AG10803 (cell line): ENCODE results near the gene IGFBP4.

Experiments used
- DNase-seq: peaks from one replicate; pipeline ENCODE4 v3.0.0; 2010; ENCODE audit warnings: low read depth
- H3K4me3 ChIP-seq: 2 replicates; pipeline ENCODE4 v1.5.1; 2011; ENCODE audit warnings: mild to moderate bottlenecking, low read length, control low read depth
- CTCF ChIP-seq: conservative IDR thresholded peaks from 2 replicates; pipeline ENCODE4 v1.5.1; 2011; ENCODE audit warnings: mild to moderate bottlenecking, low read length, control low read depth, inconsistent platforms

Gene IGFBP4

GRCh38 chr17:40431231-40431602 is 12.0 kb upstream of the IGFBP4 start:
- no peak for TF ChIP-seq CTCF
- DNase-seq: no peak
- no peak overlapping the region for H3K4me3 ChIP-seq

- TF ChIP-seq CTCF: no peak
- H3K4me3 ChIP-seq: no peak overlapping the region
- peak; percentile 42 for DNase-seq
These were observed 10.3 kb upstream of the IGFBP4 start for GRCh38 chr17:40432864-40433528.

- H3K4me3 ChIP-seq: no peak overlapping the region
- DNase-seq: no peak
- peak; percentile 55 for TF ChIP-seq CTCF
These were observed 9.5 kb upstream of the IGFBP4 start for GRCh38 chr17:40433551-40434415.

GRCh38 chr17:40436636-40437035 is 6.6 kb upstream of the IGFBP4 start:
- DNase-seq: no peak
- TF ChIP-seq CTCF: no peak
- H3K4me3 ChIP-seq: no peak overlapping the region

GRCh38 chr17:40437095-40437732 is 6.0 kb upstream of the IGFBP4 start:
- no peak overlapping the region for H3K4me3 ChIP-seq
- no peak for DNase-seq
- TF ChIP-seq CTCF: no peak

- DNase-seq: no peak
- no peak for TF ChIP-seq CTCF
- H3K4me3 ChIP-seq: no peak overlapping the region
These were observed 3.1 kb upstream of the IGFBP4 start for GRCh38 chr17:40440166-40440565.
